Gastrocnemius medialis (tissue), 4 donors: ENCODE measurements around the gene RAPGEF1.

Experiments used
- CTCF ChIP-seq, 5 experiments: fragments of 450-650 bp in 3 of 5; fragments of 200-600 bp in 2 of 5; sonication (generic) in 2 of 5; IDR thresholded peaks in 4 of 5; conservative IDR thresholded peaks in 1 of 5; 1 replicate in 4 of 5; 2 replicates in 1 of 5; pipeline ENCODE4 v1.5.1; 2016 to 2019; ENCODE audit warnings: antibody characterized with exemption in 5 of 5, mild to moderate bottlenecking in 3 of 5, moderate library complexity in 3 of 5
- POLR2A ChIP-seq, 2 donors: fragments of 450-650 bp; IDR thresholded peaks; one replicate each; pipeline ENCODE4 v1.6.1; 2017; ENCODE audit warnings: antibody characterized with exemption in 2 of 2, mild to moderate bottlenecking in 2 of 2, moderate library complexity in 2 of 2

GRCh38 chr9:131565369-131565768 is 174.5 kb downstream of the RAPGEF1 start:
- no peak for TF ChIP-seq POLR2A (IDR thresholded peaks at IDR 0.05)
- no peak for TF ChIP-seq CTCF (IDR thresholded peaks at IDR 0.05 in 4 of 5, conservative IDR thresholded peaks at IDR 0.05 in 1 of 5)
